EH (cell line): Measurements from ENCODE around the gene VWF.

Experiments used
- DNase-seq: peaks from one replicate; pipeline ENCODE4 v3.0.0-alpha.2; 2015; ENCODE audit warnings: low read depth

Gene VWF

DNA sequence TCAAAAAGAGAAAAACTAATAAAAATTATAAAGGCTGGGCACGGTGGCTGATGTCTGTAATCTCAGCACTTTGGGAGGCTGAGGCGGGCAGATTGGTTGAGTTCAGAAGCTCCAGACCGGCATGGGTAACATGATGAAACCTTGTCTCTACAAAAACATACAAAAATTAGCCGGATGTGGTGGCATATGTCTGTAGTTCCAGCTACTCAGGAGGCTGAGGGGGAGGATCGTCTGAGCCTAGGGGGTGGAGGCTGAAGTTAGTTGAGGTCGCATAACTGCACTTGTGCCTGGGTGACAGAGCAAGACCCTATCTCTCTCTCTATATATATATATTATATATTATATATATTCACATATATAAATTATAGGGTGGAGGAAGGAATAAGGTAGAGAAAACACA, 146.9 kb downstream of the VWF start:
- DNase-seq, result no peak

DNA sequence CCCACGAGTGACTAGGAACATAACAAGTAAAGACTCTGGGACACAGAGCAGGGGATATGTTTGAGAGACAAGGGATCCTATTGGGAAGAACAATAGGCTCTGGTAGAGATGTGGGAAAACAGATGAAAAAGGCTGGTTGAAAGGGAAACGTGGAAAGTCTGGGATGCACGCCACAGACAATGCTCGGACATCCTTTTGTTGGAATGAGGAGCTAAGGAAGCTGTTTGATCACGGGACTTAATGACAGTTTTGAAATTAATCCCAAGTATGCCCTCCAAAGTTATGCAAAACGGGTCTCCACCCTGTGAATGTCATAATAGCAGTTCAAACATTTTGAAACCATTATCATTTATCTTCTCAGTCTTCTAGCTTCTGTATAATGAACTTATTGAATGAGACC, 147.8 kb downstream of the VWF start:
- no peak for DNase-seq

DNA sequence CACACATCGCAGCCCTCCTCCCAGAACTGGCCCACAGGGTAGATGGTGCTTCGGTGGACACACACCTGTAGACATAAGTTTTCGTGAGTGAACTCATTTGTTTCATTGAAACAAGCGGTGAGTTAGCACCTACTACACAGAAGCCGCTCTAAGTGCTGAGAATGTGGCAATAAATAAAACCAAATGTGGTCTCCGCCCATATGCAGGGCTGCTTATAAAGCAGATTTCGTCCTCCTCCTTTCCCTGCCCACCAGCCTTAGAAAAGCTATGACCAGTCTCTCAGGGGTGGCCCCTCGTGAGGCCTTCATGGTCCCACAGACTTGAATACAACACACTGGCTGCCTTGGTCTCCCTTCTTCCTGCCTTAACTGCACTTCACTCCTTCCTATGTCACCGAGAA, 148.3 kb downstream of the VWF start:
- no peak for DNase-seq

DNA sequence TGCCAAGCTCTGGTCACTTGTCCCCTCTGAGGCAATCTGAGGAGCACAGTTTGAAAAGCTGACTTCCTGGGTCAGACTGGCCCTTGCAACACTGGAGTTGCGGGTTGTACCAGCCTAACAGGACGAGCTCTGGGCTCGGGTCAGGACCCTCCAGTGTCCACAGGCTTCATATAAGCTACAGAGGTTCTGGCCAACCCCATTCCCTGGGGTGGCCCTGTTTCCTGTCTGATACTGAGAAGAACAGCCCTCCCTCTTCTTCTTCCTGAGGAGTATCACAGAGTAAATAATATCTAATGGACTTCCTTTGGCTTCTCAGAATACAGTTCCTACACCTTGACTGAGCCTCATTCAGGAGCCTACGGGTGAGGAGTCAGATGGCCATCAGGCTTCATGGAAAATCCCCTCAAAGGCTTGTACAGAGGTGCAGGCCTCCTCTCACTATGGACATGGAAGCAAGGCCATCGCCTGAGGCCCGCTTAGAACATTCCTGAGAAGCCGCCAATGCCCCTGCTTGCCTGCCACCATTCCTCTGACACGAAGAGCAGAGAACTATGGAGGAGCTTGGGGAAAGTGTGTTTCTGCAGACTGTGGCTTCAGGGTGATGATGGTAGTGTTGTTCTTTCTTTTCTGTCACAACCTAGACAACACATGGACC, 150.9 kb downstream of the VWF start:
- no peak for DNase-seq

DNA sequence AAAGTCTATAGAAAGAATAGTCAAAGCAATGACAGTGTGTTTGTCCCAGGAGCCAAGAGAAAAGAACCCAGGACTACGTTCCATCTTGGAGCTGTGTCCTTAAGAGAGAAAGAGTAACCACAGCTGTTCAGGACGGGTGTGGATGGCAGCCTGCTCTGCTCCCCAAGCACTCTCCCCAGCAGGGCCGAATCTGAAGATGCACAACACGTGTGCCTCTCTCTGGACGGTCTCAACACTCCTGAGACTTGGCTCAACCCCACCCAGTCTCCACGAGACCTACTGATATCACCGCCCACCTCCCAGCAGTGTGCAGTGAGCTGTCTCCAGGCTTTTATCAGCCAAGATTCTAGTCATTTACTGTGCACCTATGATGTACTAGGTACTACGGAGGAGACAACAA, 152.1 kb downstream of the VWF start:
- no peak for DNase-seq

DNA sequence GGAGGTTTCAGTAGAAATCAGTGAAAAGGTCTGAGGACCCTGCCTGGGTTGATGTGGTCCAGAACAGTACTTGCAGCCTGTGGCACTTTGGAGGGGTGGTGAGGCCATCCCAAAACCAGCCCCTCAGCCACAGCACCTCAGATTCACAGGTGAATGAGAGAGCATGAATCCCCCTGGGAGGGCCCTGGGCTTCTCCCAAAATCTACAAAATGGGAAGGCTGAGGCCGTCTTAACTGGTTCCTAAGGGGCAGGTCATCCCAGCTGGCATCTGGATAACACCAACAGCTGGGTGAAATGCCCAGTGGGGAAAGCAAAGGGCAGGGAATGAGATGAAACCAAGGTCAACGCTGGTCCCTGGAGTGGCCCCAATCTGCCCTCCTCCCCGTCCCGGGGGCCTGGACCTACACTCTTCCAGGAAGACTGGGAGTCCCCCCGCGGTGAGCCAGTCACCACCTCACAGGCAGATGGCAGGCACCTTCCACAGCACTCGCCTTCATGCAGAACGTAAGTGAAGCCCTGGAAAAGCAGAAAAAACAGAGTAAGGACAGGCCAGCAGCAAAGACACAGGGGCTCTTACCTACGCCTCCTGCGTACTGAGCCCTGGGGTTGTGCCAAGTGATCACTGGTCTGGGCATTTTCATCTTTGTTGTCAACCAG, 153.1 kb downstream of the VWF start:
- no peak for DNase-seq

DNA sequence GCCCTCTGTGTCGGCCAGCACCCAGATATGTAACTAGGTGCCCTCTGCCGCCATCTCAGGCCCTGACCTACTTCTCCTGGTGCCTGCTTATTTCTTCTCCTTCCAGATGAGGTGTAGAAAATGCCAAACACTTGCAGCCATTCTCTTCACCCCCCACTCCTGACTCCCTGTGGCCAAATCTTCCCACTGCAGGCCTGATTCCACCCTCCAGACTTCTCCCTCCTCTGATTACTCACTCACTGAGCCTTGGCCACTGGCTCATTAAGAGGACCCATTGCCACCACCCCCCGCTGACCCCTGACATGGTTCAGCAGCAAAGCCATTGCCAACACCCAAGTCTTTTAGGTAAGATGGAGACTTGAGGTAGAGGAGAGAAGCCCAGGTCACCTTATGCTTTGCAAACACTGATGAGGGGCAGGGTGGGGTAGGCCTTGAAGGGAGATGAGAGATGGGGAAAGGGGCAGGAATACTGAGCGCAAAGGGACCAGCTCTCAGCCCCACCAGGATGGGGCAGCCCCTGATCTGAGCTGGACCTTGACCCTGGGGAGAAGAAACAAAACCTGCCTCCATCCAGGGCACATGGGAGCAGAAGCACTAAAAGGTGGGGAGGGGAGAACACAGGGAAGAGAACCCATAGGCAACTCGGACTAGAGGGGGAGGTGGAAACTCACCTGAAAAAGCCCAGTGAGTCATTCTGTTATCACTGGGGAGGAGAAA, 154.3 kb downstream of the VWF start:
- DNase-seq, result peak; percentile 3

DNA sequence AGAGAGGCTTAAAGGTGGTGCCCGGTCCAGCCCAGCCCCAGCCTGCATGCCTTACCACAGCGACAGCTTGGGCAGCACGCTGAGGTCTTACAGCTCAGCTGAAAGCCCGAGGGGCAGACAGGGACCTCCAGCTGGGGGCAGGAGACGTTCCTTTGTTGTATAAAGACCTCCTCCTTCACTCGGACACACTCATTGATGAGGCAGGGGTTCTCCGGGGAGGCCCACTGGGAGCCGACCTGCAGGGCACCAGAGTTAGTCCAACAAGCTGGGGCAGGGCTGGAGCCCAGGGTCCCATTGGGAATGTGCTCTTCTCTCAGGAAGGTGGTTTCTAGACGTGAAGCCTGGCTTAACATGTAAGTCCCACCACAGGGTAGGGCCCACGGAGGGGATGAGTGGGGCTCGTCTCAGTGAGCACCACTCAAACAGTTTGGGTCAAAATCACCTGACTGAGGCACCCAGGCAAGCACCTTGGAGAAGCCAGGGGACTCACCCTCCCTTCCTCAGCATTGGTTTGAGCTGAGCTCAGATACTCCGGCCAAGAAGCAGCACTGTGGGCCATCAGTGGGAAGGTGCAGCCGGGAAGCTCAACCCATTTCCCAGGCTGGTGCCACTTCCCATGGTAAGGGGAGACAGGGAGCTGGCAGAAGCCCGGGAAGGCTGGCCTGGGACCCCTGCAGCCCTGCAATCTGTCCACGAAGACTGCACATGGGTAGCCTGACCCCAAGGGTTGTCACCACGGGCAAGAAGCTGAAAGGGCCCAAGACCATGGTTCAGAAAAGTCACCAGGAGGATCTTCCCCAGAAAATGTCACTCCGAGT, 155.1 kb downstream of the VWF start:
- no peak for DNase-seq

DNA sequence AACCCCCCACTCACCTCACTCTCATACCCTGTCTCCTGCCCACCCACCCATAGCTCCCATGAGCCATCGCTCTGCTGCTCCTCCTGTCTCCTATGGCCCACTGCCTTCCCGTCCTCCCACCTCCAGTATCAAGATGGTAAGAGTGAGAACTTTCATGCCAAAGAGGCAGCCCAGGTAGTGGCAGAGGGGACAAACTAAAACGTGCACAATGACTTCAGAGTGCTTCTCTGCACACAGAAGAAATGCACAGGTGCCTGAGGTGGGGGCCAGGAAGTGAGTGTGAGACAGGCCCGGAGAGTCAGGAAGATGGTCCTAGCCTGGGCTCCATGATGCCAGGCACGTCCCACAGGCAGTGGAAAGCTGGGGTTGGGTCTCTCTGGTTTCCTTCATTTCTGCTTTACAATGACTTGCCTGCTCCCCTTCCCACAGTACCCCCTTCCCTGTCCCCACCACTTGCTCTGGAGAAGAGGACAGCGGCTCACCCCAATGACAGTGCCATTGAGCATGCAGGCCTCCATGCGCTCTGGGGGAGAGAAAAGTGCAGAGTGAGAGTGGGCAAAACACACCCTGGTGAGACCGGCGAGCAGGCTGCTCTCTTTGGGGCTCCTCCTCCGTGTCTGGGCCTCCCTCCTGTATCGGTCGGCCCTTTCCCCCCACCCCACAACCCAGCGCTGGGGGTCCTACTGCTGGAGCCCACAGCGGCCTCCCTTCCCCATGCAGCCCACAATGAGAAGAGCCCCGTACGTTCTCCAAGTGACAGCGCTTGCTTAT, 156.6 kb downstream of the VWF start:
- DNase-seq, result no peak

DNA sequence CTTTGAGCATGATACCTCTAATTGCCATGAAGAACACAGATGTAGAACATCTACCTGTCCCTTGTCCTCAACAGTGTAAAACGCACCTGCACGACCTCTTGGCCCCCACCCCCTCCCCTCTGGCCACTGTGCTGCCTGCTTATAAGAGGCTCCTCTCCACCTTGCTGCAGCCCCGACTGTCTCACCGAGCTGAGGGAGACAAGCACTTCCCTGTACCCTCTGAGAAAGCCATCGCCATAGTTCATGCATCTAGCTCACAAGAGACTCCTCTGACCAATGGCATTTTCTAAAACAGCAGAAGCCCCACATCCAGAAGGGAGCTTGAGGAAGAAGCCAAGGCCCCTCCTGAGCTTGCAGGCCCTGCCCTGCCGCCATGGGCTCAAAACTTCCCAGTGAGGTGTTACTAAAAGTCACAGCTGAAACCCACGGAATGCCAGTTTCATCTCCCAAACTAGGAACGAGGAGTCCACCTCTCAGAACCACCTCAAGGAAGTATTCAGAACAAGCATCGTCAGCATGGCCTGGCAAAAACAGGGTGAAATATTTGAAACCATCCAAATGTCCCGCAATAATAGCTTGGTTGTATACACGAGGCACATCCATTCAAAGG, 157.9 kb downstream of the VWF start:
- no peak for DNase-seq

DNA sequence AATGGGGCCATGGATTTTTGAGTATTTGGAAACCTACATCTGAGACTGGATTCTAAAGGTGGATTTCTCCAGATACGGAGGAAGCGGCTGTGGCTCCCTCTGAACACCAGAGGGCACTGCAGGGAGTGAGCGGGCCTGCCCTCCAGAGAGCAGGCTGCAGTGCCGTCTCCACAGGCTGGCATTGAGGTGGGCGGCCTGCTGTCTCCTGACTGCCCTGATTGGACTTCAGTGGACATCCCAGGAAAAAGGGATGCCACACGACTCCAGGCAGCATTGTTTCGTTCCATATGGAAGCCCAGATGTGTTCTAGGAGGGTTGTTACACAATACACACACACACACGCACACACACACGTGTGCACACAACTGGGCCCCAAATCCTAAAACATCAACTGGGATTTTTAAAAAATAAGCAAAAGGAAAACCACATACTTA, 158.5 kb downstream of the VWF start:
- DNase-seq, result peak; percentile 57

DNA sequence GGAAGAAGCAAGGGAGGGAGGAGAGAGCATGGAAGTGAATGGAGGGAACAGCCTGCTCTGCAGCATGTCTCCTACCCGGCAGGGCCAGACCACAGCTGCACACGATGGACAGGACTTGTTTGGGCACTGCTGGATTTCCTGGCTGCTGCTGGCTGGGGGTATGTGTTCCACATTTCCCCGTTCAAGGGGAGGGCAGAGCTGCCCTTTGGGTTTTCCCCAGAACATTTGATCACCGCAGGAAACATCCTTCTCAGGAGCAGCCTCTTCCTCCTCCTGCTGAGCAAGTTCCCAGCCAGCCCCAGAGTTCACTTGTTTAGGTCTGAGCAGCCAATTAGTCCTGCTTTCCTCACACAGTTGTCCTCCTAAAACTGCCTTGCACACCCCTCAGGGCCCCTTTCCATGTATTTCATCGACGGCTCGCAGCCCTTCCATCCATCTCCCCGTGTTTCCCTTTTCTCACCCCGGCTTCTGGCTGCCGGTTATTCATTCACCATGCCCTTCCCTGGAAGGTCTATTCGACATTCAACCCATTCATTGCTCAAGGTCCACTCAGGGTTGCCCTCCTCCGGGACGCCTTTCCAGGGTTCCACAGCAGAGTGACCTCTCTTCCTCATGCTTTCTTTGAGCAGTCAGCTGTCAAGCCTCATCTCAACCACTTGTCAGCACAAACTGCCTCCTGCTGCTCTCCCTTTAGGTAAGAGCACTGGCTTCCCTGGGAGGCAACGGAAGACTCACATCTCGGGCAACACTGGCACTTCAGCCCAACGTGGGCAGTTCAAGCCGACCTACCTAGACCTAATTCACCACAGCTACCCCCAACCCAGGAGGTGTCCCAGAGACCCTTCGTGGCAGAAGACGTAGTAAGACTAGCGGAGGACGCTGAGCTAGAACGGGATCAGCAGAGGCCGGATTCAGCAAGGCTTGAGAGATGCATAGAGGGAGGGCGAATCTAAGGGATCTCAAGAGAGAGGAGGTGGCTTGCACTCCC, 159.3 kb downstream of the VWF start:
- no peak for DNase-seq

DNA sequence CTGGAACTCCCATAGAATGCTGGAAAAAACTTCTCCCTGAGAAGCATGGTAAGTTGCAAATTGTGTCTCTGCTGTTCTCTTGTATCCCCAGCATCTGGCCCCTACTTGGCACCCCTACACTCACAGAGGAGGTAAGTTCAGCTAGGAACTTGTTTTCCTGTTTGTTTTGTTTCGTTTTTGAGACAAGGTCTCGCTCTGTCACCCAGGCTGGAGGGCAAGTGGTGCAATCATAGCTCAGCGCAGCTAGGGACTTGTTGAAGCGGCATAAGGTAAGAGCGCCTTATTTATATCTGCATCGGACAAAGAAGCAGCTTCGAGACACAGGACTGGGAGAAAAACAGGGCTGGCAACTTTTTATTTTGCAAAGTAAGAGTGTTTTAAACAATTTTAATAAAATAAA, 161.0 kb downstream of the VWF start:
- no peak for DNase-seq

DNA sequence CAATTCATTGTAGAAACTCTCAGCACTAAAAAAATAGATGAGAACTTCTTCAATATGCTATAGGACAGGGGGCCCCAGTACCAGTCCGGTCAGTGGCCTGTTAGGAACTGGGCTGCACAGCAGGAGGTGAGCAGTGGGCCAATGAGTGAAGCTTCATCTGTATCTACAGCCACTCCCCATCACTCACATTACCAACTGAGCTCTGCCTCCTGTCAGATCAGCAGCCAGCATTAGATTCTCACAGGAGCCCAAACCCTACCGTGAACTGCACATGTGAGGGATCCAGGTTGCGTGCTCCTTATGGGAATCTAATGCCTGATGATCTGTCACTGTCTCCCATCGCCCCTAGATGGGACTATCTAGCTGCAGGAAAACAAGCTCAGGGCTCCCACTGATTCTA, 163.7 kb downstream of the VWF start:
- no peak for DNase-seq

DNA sequence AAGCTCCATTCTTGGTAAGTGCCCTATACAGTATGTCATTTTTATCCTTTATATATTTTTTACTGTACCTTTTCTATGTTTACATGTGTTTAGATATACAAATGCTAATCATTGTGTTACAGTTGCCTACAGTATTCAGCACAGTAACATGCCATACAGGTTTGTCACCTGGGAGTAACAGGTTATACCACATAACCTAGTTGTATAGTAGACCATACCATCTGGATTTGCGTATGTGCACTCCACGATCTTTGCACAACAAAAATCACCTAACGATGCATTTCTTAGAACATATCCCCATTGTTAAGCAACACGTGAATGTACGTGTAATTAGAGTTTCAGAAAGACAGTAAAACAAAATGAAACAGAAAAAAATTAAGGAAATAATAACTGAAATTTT, 167.5 kb downstream of the VWF start:
- DNase-seq, result no peak

DNA sequence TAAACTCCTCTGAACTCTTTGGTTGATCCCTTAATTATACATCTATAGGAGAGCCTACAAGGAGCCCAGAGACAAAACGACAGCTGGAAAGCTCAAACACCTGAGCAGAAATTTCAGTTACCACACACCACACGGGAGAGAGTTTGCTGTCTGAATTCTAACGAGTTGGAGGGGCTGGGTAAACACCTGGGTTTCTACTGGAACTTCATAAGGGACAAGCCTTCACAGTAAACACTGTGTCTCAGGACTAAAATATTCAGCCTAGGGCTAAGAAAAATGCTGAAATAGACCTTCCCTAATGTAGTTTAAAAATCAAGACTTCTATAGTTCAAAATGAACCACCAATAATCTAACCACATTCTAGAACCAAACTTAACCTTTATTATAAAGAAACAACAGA, 169.8 kb downstream of the VWF start:
- DNase-seq, result no peak

DNA sequence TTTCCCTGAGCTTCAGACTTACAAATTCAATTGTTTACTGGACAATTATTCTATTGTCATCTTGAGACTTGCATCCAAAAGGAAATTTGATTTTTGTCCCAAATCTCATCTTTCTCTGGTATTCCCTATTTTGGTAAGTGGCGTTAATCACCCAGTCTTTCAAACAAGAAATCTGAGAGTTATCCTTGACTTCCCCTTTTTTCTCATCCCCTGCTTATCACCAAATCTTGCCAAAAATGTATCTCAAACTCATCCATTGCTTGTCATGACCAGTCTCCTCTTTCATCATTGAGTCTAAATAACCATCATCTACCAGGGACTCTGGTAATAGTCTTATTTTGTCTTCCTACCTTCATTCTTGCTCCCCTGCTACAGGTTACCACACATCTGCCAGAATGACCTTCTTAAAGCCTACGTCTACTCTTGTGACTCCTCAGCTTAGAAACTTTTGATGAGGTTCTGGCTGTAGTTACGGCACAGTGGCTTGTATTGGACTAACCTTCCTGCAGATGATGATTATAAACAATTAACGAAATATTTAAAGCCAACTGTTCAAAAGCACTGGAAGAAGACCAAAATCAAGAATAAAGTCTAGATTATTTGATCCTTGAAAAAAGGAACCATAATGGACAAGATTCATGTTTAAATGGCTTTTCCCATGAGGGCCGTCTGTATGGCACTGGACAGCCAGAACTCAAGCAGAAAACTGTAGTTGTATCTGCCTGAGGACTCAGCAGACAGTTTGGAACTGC, 170.5 kb downstream of the VWF start:
- DNase-seq, result no peak

DNA sequence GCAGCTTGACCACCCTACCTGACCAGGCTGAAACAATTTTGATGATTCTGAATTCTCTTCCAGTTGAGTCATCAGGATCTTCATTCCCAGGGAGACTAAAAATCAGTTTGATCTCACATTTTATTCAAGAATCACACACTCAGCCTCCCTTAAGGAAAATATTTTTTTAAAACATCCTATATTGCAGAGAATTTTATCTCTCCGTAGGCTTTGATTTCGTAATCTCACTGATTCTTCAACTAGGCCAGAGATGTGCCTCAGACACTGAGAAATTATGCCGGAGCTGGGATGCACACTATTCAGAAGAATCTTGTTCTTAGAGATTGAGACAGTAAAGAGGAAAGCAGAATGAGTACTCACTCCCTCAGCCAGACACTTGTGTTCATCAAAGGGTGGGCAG, 172.4 kb downstream of the VWF start:
- no peak for DNase-seq

DNA sequence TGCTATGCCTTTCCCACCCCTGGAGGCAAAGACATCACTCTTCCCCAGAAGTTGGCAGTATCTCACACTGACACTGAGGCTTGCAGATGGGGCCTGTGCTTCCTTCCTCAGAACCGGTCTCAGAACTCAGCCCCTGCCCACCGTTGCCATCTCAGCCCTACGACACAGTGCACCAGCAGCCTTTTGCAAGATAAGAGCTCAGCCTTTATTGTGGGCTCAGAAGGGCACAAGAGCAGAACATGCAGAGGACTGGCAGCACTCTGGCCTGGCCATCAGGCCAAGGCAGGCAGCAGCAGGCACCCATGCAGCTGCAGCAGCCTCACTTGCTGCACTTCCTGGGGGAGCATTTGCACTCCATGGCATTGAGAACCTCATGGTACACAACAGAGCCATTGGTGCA, 175.8 kb downstream of the VWF start:
- DNase-seq, result no peak
